SU-DHL-6 (cell line): ENCODE data around the gene NOS1AP.

Source experiments
- CTCF ChIP-seq: fragments of 200-600 bp; sonication (generic); IDR thresholded peaks from one replicate; pipeline ENCODE4 v1.5.1; 2017; ENCODE audit warnings: antibody characterized with exemption, mild to moderate bottlenecking, low read length, moderate library complexity; ENCODE audit not compliant: insufficient read depth, poor library complexity, severe bottlenecking
- EZH2phosphoT487 ChIP-seq: fragments of 200-600 bp; sonication (generic), shearing (Covaris generic); conservative IDR thresholded peaks from 2 replicates; pipeline ENCODE4 v1.6.1; 2018; ENCODE audit warnings: mild to moderate bottlenecking, antibody characterized with exemption, low read length, moderate library complexity, mixed read lengths

- TF ChIP-seq CTCF (no peak), EZH2phosphoT487 (no peak)
These were observed 304.2 kb downstream of the NOS1AP start for GRCh38 chr1:162373541-162374260.
